ENCODE measurements around the gene FOXE1. TPM values are rescaled to one million over a fixed set of nuclear protein-coding genes. Genes with fewer than 3 reads are reported as not detected.

Gene FOXE1
- not detected for polyA plus RNA-seq (ENCODE audit: low read depth in 6 of 6)

GRCh38 chr9:97853056-97853843 is at the start of gene FOXE1:
TSS of gene FOXE1 (plus strand) at chr9:97853226. CDS start at chr9:97853915, 689 bp downstream.
- H3K36me3 Mint-ChIP-seq, result peaks cover 0 to 4% of the 10 kb centered on the region in 2 donors
- DNase-seq (no peak), ATAC-seq (ENCODE audit: low read depth in 2 of 2) (peak; percentile 8 to 14)
- H3K4me3 Mint-ChIP-seq, result peak within 1 kb of the TSS; percentile 80 to 92 (median 88)
- H3K9me3 Mint-ChIP-seq, result peaks cover 0 to 24% (median 2%) of the 10 kb centered on the region in 7 donors
- H3K27me3 Mint-ChIP-seq, result peaks cover 63 to 79% (median 68%) of the 10 kb centered on the region in 3 donors
- peak within 1 kb of the TSS in 4 of 6 donors; percentile 64 to 82 (median 72) for H3K27ac Mint-ChIP-seq
- H3K4me1 Mint-ChIP-seq, result peaks cover 14 to 36% (median 33%) of the 10 kb centered on the region in 3 donors

DNA sequence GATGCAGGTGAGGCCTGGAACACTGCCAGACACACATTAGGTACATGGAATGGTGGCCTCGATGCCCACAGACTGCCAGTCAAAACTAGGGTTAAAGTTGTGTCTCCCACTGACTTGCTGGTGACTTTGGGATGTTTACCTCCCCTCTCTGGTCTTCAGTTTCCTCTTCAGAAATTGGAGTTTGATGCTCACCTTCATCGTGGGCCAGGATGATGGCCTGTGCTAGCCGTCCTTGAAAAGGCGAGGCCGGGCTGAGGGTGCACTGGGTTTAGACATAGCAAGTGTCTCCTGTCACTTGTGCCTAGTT is 49.0 kb upstream of the FOXE1 start:
- peak overlapping the region; percentile 65 to 91 (median 83) for H3K4me3 Mint-ChIP-seq
- H3K9me3 Mint-ChIP-seq, result peaks cover 0 to 18% (median 0%) of the 10 kb centered on the region in 7 donors
- H3K36me3 Mint-ChIP-seq, result no peaks in the 10 kb centered on the region
- no peak for DNase-seq
- H3K27ac Mint-ChIP-seq, result peak overlapping the region in 2 of 6 donors; percentile 64 to 92
- H3K27me3 Mint-ChIP-seq, result peaks cover 45 to 73% (median 71%) of the 10 kb centered on the region in 3 donors
- peaks cover 9 to 14% (median 13%) of the 10 kb centered on the region in 3 donors for H3K4me1 Mint-ChIP-seq
- ATAC-seq (ENCODE audit: low read depth in 2 of 2), result no peak

DNA sequence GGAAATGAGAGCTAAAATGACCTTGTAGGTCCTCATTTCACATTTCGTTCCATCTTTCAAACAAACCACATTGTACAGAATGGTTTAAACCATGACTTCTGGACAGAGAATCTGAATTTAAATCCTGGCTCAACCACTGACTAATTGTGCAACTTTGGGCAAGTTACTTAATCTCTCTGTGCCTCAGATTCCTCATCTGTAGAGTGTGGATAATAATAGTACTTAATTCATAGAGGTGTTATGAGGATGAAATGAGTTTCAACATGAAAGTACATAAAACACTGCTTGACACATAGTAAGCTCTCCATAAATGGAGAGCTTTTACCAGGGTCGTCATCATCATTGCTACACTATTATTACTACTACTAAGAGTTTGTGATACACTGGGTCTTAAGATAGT is 46.3 kb upstream of the FOXE1 start:
- no peak for ATAC-seq (ENCODE audit: low read depth in 2 of 2)
- H3K27ac Mint-ChIP-seq, result no peak overlapping the region
- no peak for DNase-seq
- peaks cover 9 to 14% (median 13%) of the 10 kb centered on the region in 3 donors for H3K4me1 Mint-ChIP-seq
- H3K4me3 Mint-ChIP-seq, result no peak overlapping the region
- peaks cover 0 to 18% (median 0%) of the 10 kb centered on the region in 7 donors for H3K9me3 Mint-ChIP-seq
- H3K36me3 Mint-ChIP-seq, result no peaks in the 10 kb centered on the region
- peaks cover 46 to 76% (median 74%) of the 10 kb centered on the region in 3 donors for H3K27me3 Mint-ChIP-seq

DNA sequence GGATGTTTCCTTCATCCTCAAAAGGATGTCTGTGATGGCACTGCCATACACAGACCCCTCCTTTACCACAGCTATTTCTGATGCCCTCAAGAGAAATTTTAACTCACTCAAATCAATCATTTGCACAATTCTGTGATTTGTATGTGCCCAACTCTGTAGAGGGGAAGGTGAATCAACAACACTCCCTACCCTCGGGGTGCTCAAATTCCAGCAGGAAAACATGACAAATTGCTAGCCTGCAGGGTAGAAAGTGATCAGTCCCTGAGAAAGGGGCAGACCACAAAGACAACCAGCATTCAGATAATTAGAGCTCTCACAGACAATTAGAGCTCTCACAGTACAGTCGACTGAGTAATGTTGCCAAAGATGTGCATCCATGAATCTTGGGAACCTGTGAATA is 45.3 kb upstream of the FOXE1 start:
- Mint-ChIP-seq H3K4me3 (no peak overlapping the region), H3K4me1 (peaks cover 6 to 14% (median 11%) of the 10 kb centered on the region in 3 donors), H3K9me3 (peaks cover 0 to 12% (median 0%) of the 10 kb centered on the region in 7 donors), H3K36me3 (no peaks in the 10 kb centered on the region), H3K27me3 (peaks cover 41 to 70% (median 65%) of the 10 kb centered on the region in 3 donors), H3K27ac (no peak overlapping the region)
- DNase-seq (no peak), ATAC-seq (ENCODE audit: low read depth in 2 of 2) (no peak)

GRCh38 chr9:97808415-97808814 is 44.6 kb upstream of the FOXE1 start:
- Mint-ChIP-seq H3K27ac (peak overlapping the region in 1 of 6 donors; percentile 25), H3K9me3 (peaks cover 0 to 15% (median 4%) of the 10 kb centered on the region in 7 donors), H3K36me3 (no peaks in the 10 kb centered on the region), H3K27me3 (peaks cover 41 to 66% (median 58%) of the 10 kb centered on the region in 3 donors), H3K4me3 (no peak overlapping the region), H3K4me1 (peaks cover 0 to 6% (median 5%) of the 10 kb centered on the region in 3 donors)
- DNase-seq (no peak), ATAC-seq (ENCODE audit: low read depth in 2 of 2) (no peak)

DNA sequence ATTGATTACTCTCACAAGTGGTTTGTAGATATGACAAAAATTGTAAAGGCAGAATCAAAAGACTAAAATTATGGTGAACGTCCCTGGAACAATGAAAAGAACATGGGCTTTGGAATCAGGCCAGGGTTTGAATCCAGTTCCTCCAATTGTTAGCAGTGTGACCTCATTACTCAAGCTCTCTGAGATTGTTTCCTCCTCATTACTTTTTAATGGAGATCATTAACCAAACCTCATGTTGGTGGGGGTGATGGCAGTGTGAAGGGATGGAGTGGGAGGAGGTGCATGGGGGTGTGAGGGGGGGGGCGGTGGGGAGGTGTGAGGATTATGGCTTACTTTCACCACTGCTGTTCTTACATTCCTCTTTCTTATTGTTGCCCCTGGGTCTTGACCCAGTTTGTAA is 44.1 kb upstream of the FOXE1 start:
- no peak for ATAC-seq (ENCODE audit: low read depth in 2 of 2)
- Mint-ChIP-seq H3K36me3 (no peaks in the 10 kb centered on the region), H3K4me1 (peaks cover 0 to 5% (median 3%) of the 10 kb centered on the region in 3 donors), H3K27ac (no peak overlapping the region), H3K4me3 (no peak overlapping the region), H3K9me3 (peaks cover 0 to 19% (median 4%) of the 10 kb centered on the region in 7 donors), H3K27me3 (peaks cover 40 to 67% (median 55%) of the 10 kb centered on the region in 3 donors)
- no peak for DNase-seq

GRCh38 chr9:97809666-97810344 is 43.2 kb upstream of the FOXE1 start:
- H3K27ac Mint-ChIP-seq, result no peak overlapping the region
- DNase-seq, result no peak
- H3K9me3 Mint-ChIP-seq, result peaks cover 0 to 14% (median 4%) of the 10 kb centered on the region in 7 donors
- ATAC-seq (ENCODE audit: low read depth in 2 of 2), result no peak
- H3K36me3 Mint-ChIP-seq, result no peaks in the 10 kb centered on the region
- peaks cover 34 to 60% (median 47%) of the 10 kb centered on the region in 3 donors for H3K27me3 Mint-ChIP-seq
- H3K4me1 Mint-ChIP-seq, result no peaks in the 10 kb centered on the region
- H3K4me3 Mint-ChIP-seq, result peak overlapping the region in 1 of 8 donors; percentile 82

DNA sequence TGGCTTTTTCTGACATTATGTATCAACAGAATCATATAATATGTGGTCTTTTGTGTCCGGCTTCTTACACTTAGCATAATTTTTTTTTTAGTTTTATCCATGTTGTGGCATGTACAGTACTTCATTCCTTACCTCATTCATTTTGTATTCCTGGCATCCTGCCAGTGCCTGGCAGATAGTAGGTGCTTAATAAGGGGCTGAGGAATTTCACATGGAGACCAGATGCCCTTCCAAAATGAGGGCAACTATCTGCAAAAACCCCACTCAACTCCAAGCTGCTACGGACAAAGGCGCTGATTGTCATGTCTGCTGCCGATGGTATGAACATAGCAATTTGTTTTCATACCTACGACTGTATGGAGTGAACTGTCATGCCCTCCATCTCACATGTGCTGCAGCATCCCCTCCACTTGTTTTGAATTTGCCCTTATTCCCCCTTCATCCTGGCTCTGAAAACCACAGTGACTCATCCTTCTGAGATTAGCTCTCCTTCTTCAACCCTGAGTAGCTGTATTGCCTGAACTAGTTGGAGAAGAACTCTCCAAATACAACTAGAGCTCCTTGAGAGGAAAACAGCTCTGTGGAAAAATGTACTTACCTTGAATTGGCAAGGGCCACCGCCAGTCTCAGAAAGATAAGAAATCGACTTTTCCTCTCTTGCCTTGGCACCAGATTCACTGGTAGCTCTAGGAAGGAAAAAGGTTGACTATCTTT is 41.3 kb upstream of the FOXE1 start:
- Mint-ChIP-seq H3K4me1 (no peaks in the 10 kb centered on the region), H3K9me3 (peaks cover 0 to 14% (median 4%) of the 10 kb centered on the region in 7 donors), H3K27me3 (peaks cover 28 to 55% (median 33%) of the 10 kb centered on the region in 3 donors), H3K27ac (no peak overlapping the region), H3K4me3 (no peak overlapping the region), H3K36me3 (no peaks in the 10 kb centered on the region)
- DNase-seq, result no peak
- no peak for ATAC-seq (ENCODE audit: low read depth in 2 of 2)

DNA sequence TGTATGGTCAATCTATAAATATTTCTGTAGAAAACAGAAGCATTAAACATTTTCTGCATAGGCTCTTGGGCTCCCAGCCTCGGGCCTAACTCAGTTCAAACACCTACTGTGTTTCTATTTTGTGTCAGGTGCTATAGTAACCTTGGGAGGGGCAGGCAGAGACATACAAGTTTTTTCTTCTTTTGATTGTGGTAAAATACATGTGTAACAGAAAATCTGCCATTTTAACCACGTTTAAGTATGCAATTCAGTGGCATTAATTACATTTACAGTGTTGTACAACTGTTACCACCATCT is 40.8 kb upstream of the FOXE1 start:
- Mint-ChIP-seq H3K4me1 (no peaks in the 10 kb centered on the region), H3K27ac (no peak overlapping the region), H3K36me3 (no peaks in the 10 kb centered on the region), H3K27me3 (peaks cover 25 to 52% (median 33%) of the 10 kb centered on the region in 3 donors), H3K9me3 (peaks cover 0 to 14% (median 4%) of the 10 kb centered on the region in 7 donors), H3K4me3 (no peak overlapping the region)
- DNase-seq (no peak), ATAC-seq (ENCODE audit: low read depth in 2 of 2) (no peak)

- no peaks in the 10 kb centered on the region for H3K36me3 Mint-ChIP-seq
- ATAC-seq (ENCODE audit: low read depth in 2 of 2) (no peak), DNase-seq (no peak)
- H3K9me3 Mint-ChIP-seq, result peaks cover 4 to 14% (median 6%) of the 10 kb centered on the region in 7 donors
- no peak overlapping the region for H3K4me3 Mint-ChIP-seq
- peaks cover 27 to 56% (median 35%) of the 10 kb centered on the region in 3 donors for H3K27me3 Mint-ChIP-seq
- H3K27ac Mint-ChIP-seq, result no peak overlapping the region
- no peaks in the 10 kb centered on the region for H3K4me1 Mint-ChIP-seq
These were observed 40.0 kb upstream of the FOXE1 start for GRCh38 chr9:97813072-97813471.

DNA sequence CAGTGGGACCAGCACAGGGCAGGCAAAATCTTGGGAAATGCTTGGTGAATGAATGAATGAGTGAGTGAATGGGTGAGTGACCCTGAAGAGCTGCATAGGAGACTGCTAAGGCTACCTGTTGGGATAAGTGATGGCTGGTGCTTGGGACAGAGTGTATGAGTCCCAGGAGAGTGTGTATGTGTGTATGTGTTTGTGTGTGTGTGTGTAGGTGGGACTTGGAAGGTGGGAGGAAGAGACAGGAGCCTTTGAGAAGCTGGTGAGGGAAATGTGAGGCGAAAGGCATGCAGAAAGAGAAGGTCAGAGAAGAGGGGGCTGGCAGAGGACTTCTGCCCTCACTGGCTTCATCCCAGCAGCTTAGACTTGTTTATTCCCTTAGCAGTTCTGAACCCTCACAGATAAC is 33.3 kb upstream of the FOXE1 start:
- no peak overlapping the region for H3K27ac Mint-ChIP-seq
- H3K27me3 Mint-ChIP-seq, result peaks cover 43 to 72% (median 63%) of the 10 kb centered on the region in 3 donors
- H3K36me3 Mint-ChIP-seq, result peaks cover 0 to 8% of the 10 kb centered on the region in 2 donors

GRCh38 chr9:97820373-97820772 is 32.7 kb upstream of the FOXE1 start:
- no peaks in the 10 kb centered on the region for H3K4me1 Mint-ChIP-seq
- peaks cover 4 to 20% (median 9%) of the 10 kb centered on the region in 7 donors for H3K9me3 Mint-ChIP-seq
- H3K27me3 Mint-ChIP-seq, result peaks cover 49 to 78% (median 69%) of the 10 kb centered on the region in 3 donors
- no peak overlapping the region for H3K27ac Mint-ChIP-seq
- ATAC-seq (ENCODE audit: low read depth in 2 of 2), result no peak
- H3K4me3 Mint-ChIP-seq, result no peak overlapping the region
- no peak for DNase-seq
- H3K36me3 Mint-ChIP-seq, result peaks cover 0 to 8% of the 10 kb centered on the region in 2 donors

More for the DNA sequence above, 33.3 kb upstream of the FOXE1 start:
- DNase-seq (no peak), ATAC-seq (ENCODE audit: low read depth in 2 of 2) (no peak)
- Mint-ChIP-seq H3K4me1 (no peaks in the 10 kb centered on the region), H3K9me3 (peaks cover 4 to 14% (median 9%) of the 10 kb centered on the region in 7 donors), H3K4me3 (peak overlapping the region in 1 of 8 donors; percentile 52)

Data from naive B cell (primary cell).